Measurements from ENCODE around the gene SURF4.

Gene SURF4

GRCh38 chr9:133387680-133388079, 11.8 kb upstream of the SURF4 start:
- peak overlapping the region; percentile 56 for H3K27ac ChIP-seq
- no peak for TF ChIP-seq CTCF (IDR thresholded peaks at IDR 0.05)
- no peak for TF ChIP-seq ZFX (IDR thresholded peaks at IDR 0.05; ENCODE audit: borderline replicate concordance)

DNA sequence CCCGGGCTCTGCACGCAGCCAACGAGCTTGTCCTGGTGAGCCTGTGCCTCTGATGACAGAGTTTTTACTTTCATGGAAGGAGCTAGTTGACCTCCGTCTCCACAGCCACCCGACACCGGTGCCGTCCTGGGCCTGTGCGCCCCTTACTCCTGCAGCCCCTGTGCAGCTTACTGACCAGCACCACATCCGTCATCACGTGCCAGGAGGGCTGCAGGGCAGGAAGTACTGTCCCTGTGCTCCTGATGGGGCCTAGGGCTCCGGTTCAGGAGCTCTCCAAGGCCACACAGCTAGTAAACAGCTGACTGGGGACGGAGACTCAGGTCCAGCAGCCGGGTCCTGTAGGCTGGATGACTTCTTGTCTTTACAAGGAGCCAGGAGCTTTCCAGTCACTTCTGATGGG, 10.5 kb upstream of the SURF4 start:
- no peak for TF ChIP-seq CTCF (IDR thresholded peaks at IDR 0.05)
- TF ChIP-seq ZFX (IDR thresholded peaks at IDR 0.05; ENCODE audit: borderline replicate concordance): no peak
- no peak overlapping the region for H3K27ac ChIP-seq

GRCh38 chr9:133385452-133385851, 9.6 kb upstream of the SURF4 start:
- TF ChIP-seq CTCF (IDR thresholded peaks at IDR 0.05): no peak
- TF ChIP-seq ZFX (IDR thresholded peaks at IDR 0.05; ENCODE audit: borderline replicate concordance): no peak
- H3K27ac ChIP-seq: no peak overlapping the region

GRCh38 chr9:133384736-133385321, 9.0 kb upstream of the SURF4 start:
- no peak overlapping the region for H3K27ac ChIP-seq
- TF ChIP-seq ZFX (IDR thresholded peaks at IDR 0.05; ENCODE audit: borderline replicate concordance) (no peak), CTCF (IDR thresholded peaks at IDR 0.05) (no peak)

GRCh38 chr9:133383438-133383837, 7.6 kb upstream of the SURF4 start:
- no peak overlapping the region for H3K27ac ChIP-seq
- TF ChIP-seq CTCF (IDR thresholded peaks at IDR 0.05): no peak
- no peak for TF ChIP-seq ZFX (IDR thresholded peaks at IDR 0.05; ENCODE audit: borderline replicate concordance)

GRCh38 chr9:133382507-133383141, 6.8 kb upstream of the SURF4 start:
- TF ChIP-seq ZFX (IDR thresholded peaks at IDR 0.05; ENCODE audit: borderline replicate concordance) (no peak), CTCF (IDR thresholded peaks at IDR 0.05) (no peak)
- H3K27ac ChIP-seq: no peak overlapping the region

GRCh38 chr9:133380734-133381133, 4.9 kb upstream of the SURF4 start:
- no peak for TF ChIP-seq ZFX (IDR thresholded peaks at IDR 0.05; ENCODE audit: borderline replicate concordance)
- TF ChIP-seq CTCF (IDR thresholded peaks at IDR 0.05): no peak
- H3K27ac ChIP-seq: no peak overlapping the region

Data from 22Rv1 (cell line).